IPS-11a (cell line): ENCODE results near the gene BCAS3.

ENCODE experiments used
- H3K4me3 ChIP-seq: one replicate; pipeline ENCODE4 v1.5.1; 2013; ENCODE audit warnings: low read depth, low read length, control low read depth

BCAS3 gene

GRCh38 chr17:61279476-61280145, 602.0 kb downstream of the BCAS3 start:
- H3K4me3 ChIP-seq = no peak overlapping the region

- H3K4me3 ChIP-seq = no peak overlapping the region
Observed at GRCh38 chr17:61280338-61280737, 602.7 kb downstream of the BCAS3 start.

- no peak overlapping the region for H3K4me3 ChIP-seq
Observed at GRCh38 chr17:61280851-61281250, 603.2 kb downstream of the BCAS3 start.

GRCh38 chr17:61282377-61282776, 604.7 kb downstream of the BCAS3 start:
- H3K4me3 ChIP-seq = no peak overlapping the region

- H3K4me3 ChIP-seq = no peak overlapping the region
Observed at GRCh38 chr17:61283043-61283442, 605.4 kb downstream of the BCAS3 start.

- H3K4me3 ChIP-seq = no peak overlapping the region
Observed at GRCh38 chr17:61284174-61284573, 606.5 kb downstream of the BCAS3 start.

- H3K4me3 ChIP-seq = no peak overlapping the region
Observed at GRCh38 chr17:61284746-61285145, 607.1 kb downstream of the BCAS3 start.

- H3K4me3 ChIP-seq = no peak overlapping the region
Observed at GRCh38 chr17:61285526-61286320, 608.1 kb downstream of the BCAS3 start.

GRCh38 chr17:61286449-61286848, 608.8 kb downstream of the BCAS3 start:
- H3K4me3 ChIP-seq = no peak overlapping the region

- H3K4me3 ChIP-seq = no peak overlapping the region
Observed at GRCh38 chr17:61289408-61290385, 612.0 kb downstream of the BCAS3 start.

GRCh38 chr17:61291451-61292285, 614.0 kb downstream of the BCAS3 start:
- no peak overlapping the region for H3K4me3 ChIP-seq

GRCh38 chr17:61294286-61294685, 616.6 kb downstream of the BCAS3 start:
- H3K4me3 ChIP-seq = no peak overlapping the region

GRCh38 chr17:61294777-61295176, 617.1 kb downstream of the BCAS3 start:
- no peak overlapping the region for H3K4me3 ChIP-seq

- H3K4me3 ChIP-seq = no peak overlapping the region
Observed at GRCh38 chr17:61296058-61296457, 618.4 kb downstream of the BCAS3 start.

- no peak overlapping the region for H3K4me3 ChIP-seq
Observed at GRCh38 chr17:61299517-61300513, 622.2 kb downstream of the BCAS3 start.

- H3K4me3 ChIP-seq = no peak overlapping the region
Observed at GRCh38 chr17:61302953-61303816, 625.5 kb downstream of the BCAS3 start.

- H3K4me3 ChIP-seq = no peak overlapping the region
Observed at GRCh38 chr17:61303817-61304096, 626.1 kb downstream of the BCAS3 start.

- H3K4me3 ChIP-seq = no peak overlapping the region
Observed at GRCh38 chr17:61305024-61305423, 627.4 kb downstream of the BCAS3 start.
